T1000 (cell line): Measurements from ENCODE around the gene ALOX5AP.

Experiments
- DNase-seq: peaks from one replicate; lab custom pipeline; 2025; ENCODE audit warnings: mixed read lengths; lab: John Stamatoyannopoulos, UW

The ALOX5AP gene

DNA sequence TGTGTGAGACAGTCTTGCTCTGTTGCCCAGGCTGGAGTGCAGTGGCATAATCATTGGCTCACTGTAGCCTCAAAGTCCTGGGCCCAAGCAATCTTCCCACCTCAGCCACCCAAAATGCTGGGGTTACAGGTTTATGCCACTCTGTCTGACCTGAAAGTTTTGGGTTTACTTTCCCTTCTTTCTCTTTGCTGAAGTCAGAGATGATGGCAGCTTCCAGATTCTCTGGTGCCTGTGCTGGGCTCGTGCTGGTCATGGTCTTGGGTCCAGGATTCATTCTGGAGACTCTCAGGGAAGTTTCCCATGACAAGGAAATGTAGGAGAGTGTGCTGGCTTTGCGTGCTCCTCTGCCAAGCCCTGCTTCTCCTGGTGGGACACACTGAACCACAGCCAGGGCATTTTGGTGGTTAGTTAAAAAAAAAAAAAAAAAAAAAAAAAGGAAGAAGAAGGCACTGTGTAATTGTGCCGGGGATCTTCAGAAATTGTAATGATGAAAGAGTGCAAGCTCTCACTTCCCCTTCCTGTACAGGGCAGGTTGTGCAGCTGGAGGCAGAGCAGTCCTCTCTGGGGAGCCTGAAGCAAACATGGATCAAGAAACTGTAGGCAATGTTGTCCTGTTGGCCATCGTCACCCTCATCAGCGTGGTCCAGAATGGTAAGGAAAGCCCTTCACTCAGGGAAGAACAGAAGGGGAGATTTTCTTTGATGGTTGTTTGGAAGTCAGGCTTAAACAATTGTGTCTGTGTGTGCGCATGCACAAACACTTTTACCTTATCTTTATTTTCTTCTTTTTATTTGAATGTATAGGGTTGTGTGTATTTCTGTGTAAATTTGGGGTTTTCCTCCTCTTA is at the start of gene ALOX5AP:
ALOX5AP (plus strand) TSS at position 519 of the 847 bp plus-strand sequence; CDS start at position 582, 63 bp downstream.
- DNase-seq, result no peak

DNA sequence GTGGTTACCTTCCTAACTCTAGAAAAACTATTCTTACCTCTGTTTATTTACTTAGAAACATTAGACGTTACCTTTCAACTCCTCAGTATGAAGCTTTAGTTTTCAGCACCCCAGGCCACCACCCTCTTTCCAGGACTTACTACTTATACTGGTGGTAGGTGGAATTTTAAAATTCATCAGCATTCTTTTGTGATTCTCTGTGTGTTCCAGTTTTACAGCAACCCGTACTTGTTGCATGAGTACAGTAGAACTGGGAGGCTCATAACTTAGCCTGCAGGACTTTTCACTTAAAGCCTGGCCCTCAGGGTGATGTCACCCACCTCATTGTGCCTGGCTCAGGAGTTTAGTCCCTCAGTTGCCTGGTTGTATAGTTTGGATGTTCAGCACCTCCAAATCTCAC is 49.4 kb upstream of the ALOX5AP start:
- no peak for DNase-seq

DNA sequence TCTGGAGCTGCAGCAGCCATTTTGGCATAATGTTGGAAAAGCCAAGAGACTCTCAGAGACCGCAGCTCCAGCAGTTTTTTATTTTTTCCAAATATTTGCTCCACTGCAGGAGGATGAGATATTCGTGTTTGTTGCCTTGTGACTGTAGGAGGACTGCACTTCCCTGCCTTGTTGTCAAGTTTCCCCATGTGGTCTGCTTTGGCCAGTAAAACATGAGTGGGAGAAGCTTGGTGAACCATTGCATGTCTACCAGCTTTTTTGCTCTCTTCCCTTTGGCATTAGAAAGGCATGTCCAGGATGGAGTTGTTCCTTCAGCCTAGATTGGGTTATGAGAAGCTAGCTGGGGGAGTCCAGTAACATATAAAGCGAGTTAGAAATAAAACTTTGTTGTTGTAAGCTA is 47.7 kb upstream of the ALOX5AP start:
- no peak for DNase-seq

DNA sequence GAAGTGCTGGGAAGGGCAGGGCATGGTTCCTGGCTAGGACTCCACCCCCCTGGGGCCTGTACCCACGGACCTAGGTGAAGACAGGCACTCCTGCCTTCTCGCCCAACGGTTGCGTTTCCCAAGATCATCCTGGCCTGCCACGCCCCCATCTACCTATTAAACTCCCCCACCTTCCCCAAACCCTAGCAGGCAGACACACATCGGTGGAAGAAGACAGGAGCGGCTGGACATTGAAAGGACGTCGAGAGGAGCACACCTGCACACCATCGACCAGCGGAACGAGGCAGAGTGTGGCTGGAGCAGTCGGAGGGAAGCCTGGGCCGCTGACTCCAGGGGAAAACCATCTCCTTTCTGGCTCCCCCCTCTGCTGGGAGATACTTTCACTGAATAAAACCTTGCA is 45.6 kb upstream of the ALOX5AP start:
- DNase-seq, result no peak

DNA sequence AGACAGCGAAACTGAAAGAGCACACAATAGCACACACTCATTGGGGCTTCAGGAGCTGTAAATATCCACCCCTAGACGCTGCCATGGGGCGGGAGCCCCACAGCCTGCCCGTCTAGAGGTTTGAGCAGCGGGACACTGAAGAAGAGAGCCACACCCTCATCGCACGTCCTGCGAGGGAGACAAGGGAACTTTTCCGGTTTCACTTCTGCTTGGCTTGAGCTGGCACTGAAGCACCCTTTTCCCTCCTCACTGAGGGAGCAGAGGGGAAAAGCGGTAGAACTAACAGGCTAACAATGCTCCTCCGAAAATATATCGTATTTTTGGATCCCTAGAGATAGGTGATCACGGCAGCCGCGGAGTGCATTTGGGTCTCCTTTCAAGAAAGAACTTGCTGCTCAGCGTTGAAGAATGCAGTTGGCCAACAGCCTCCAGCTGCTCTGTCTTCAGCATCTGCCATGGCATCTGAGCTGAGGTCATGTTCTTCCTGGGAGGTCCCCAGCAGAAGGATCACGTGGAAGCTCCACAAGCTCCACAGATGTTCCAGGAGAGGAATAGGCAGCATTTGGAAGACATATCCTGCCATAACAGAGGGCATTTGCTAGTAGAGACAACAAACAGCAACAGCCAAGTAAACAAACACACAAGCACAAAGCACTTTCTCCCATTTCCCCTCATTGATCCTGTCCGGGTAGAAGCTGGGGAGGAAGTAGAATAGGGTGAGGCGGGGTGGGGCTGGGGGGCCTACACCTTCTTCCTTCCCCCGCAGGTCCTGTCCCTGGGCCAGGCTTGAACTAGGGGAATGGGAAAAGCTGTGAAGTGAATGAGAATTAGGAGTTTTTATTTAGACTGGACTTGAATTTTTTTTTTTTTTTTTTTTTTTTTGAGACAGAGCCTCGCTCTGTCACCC is 44.8 kb upstream of the ALOX5AP start:
- DNase-seq, result peak; percentile 30

DNA sequence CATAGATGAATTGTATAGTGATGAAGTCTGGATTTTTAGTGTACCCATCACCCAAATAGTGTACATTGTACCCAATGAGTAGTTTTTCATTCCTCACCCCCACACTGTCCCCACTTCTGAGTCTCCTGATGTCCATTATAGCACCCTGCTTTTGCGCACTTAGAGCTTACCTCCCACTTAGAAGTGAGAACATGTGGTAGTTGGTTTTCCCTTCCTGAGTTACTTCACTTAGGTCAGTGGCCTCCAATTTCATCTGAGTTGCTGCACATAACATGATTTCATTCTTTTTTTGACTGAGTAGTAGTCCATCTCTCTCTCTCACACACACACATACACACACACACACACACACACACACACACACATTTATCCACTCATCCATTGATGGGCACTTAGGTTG is 43.2 kb upstream of the ALOX5AP start:
- DNase-seq, result no peak

DNA sequence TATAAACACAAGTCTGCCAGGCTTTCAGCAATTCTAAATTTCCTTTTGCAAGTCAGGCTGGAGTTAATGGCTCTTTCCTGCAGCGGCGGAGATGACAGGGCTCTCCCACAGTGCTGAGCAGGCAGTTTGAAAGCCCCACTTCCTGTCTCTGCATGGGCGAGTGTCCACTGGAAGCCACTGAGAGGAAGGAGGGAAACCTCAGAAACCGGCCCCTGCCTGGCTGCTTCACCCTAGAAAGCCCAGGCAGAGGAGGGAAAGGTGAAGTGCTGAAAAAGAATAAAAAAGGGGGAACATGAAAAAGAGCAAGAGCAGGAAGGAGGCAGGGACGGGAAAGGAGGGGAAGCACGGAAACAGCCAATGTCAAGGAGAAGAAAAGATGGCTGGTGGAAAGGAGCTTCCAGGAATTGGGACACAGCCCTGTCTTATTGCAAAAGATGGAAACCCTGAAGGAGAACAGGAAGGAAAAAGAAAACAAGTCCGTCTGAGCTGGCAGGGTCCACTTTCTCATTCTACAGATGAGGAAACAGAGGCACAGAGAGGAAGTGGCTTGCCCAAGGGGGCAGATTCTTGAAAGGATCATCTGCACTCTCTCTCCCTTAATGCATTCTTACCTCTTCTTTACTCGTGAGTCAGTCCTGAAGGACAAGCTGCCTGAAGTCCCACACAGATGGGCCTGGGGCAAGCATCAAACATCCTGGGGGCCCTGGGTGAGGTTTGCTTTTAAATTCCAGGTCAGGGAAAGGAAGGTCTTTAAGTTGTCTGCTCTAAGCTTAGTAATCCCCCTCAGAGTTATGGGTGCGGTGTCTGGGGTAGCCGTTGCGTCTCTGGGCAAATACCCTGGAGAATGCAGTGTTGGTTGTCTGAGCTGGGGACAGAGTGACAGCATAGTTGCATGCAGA is 38.8 kb upstream of the ALOX5AP start:
- DNase-seq, result no peak

DNA sequence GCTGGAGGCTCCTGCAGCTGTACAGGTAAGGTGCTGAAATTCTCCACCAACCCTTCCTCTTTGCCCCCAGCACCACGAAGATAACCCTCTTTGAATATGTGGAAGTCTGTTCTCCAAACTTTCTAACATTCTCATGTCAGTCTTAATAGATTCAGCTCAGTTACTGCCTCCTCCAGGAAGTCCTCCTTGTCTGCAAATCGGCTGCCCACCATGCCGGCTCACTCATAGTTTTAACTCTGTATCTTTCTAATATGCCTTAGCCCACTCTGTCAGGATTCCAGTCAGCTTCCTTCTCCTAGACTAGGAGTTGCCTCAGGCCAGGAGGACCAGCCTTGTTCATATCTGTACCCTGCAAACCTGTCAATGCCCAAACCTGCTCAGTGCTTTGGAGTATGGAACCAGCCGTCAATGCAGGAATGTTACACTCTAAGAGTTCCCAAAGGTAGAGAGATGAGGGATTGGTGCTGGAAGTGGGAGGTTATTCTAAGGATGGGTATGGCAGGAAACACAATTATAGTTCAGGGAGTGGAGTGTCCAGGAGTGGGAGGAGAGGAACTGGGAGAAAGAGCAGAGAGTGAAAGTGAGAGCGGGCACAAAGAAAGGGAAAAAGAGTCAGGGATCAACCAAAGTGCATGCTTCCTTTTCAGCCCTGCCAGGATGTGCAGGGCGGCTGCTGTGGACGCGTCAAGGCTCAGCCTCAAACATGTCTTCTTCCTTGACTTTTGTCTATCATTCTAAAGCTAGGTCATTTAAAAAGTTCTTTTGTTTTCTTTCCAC is 38.0 kb upstream of the ALOX5AP start:
- DNase-seq, result no peak

DNA sequence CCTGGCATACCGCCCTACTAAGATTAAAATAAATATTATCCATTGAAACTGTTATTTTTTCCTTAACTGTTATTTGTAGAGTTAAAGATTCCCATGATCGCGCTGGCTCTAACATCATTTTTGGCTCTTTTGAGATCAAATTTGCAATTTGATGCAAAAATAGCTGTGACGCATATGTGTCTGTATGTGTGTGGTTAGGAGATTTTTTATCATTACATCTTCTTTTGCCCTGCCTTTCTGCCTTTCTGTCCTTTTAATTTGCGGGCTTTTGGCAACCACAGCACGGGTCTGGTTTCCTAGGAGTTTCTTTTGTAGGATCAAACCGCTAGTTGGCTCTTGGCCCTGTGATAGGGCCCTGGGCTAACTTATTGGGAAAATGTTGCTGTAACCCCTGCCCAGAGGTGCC is 37.3 kb upstream of the ALOX5AP start:
- no peak for DNase-seq

DNA sequence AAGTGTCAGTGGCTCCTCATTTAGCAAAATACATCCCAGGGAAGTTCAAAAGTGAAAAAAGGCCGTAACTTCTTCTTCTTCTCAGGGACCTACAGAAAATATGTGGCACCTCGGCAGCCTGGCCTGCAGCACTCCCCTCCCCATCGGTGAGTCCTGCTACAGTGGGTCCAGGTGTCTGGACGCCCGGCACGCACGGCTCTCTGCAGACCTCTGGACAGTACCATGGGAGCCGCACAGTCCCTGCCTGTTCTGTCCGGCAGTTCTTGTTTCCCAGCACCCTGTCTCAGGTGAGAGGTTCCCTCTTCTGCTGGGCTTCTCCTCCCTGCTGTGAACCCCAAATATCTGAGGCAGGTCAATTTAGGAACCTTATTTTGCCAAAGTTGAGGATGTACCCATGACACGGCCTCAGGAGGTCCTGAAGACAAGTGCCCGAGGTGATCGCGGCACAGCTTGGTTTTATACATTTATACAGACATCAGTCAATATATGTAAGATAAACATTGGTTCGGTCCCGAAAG is 36.8 kb upstream of the ALOX5AP start:
- no peak for DNase-seq

DNA sequence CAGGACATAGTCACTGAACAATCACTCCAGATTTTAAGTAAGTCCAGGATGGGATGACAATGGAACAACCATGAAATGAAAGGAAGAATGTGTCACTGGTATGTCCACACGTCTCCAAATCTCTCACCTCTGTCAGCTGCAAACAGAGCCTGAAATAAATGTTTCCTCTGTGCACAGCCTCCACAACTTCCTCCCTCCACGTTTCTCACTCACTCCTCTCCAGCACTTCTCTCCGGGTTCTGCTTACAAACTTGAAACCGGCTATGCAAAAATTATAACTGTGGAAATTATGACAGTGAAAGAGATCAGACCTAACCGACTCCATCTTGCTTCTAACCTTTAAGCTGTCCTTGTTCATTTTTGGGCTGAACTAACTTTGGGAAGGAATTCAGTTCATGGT is 35.0 kb upstream of the ALOX5AP start:
- DNase-seq, result no peak

DNA sequence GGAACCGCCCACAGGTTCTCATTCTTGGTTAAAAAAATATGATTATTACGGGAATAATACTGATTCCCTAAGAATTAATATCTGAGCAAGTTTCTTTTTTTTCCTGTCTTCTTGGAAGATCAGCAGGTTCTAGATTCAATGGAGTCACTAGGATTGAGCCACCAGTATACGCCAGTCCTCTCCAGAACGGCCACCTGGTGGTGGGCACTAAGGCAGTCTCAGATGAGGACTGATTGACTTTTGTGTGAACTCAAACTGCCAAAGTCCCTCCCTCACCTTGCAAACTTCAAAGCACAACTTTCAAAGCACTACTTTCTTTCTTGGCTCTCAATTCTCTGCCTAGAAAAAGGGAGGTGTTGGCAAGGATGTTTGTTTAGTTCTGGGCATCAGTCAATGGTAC is 33.3 kb upstream of the ALOX5AP start:
- DNase-seq, result no peak

DNA sequence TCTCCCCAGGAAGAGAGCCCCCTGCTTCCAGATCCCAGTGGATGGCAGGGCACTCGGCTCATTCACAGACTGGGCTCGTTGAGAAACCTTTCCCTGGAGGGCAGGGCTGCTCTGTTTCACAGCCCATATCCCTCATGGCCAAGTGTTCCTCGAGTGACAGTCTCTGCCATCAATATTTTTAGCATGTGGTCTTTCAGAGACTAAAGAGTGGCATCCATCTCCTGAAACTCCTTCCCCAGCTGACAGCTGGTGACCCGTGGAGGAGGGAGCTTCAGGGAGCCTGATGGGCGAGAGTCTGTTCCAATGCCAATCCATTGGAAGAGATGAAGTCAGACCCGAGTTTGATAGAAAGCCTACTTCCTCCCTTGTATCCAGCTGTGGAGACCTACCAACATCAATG is 30.7 kb upstream of the ALOX5AP start:
- DNase-seq, result no peak

DNA sequence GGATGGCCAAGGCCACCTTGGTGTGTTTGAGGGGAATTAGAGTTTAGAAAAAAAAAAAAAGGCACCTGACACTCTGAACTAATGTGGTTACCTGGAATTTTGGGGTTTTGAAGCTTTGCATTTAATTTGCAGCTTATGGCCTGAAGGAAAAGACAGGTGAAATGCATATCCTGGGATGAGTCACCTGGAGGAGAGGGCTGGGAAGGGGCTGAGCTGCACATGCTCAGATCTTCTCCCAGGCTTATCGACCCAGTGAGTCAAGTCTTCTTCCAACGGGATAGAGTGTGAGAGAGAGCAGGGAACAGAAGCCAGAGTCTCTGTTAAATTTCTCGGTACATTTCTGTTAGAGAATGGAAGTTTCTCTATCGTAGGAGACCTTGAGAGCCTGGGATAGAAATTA is 29.7 kb upstream of the ALOX5AP start:
- no peak for DNase-seq

DNA sequence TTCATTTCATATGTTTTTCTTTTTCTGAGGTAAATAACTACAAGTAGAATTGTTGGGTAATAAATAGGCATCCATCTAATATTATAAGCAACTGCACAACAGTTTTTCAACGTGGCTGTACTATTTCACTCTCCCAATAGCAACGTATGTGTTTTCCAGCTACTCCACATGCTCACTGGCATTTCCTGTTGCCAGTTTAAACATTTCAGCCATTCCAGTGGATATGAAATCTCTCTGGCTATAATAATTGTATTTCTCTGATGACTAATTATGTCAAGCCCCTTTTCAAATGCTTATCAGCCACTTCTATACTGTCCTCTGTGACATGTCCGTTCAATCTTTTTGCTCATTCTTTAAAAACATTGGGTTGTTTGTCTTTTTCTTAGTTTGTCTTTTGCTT is 26.8 kb upstream of the ALOX5AP start:
- no peak for DNase-seq

DNA sequence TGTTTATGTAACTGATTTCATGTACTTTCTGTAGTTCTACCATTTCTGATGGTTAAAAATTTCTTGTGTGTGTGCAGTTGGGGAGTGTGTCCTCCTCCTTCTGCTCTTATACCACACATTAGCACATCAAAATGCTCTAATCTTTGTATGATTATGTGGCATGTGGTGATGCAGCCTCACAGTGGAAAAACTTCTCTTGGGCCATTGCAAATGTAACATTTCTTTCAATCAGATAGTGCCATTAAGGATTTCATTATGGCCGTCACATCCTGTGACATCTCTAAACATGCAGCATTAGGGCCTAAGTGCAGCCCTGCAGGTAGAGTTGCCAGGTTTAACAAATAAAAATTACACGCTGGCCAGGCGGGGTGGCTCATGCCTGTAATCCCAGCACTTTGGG is 24.9 kb upstream of the ALOX5AP start:
- no peak for DNase-seq

DNA sequence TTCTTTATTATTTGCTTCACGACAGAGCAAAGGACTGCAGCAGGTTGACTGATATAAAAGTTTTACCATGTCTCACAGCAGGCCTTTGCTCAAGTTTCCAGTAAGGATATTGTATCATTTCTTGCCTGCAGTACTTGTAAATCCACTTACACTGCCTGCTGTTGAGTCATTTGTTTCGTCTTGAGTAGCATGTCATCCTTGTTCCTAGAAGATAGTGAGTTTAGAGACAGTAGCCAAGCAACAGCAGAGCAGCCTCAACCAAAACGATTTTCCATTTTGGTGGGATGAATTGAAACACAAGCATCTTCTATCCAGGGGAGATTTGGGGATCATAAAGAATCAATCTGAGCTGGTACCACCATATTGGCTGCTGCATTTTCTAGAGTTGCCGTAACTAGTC is 24.0 kb upstream of the ALOX5AP start:
- no peak for DNase-seq

DNA sequence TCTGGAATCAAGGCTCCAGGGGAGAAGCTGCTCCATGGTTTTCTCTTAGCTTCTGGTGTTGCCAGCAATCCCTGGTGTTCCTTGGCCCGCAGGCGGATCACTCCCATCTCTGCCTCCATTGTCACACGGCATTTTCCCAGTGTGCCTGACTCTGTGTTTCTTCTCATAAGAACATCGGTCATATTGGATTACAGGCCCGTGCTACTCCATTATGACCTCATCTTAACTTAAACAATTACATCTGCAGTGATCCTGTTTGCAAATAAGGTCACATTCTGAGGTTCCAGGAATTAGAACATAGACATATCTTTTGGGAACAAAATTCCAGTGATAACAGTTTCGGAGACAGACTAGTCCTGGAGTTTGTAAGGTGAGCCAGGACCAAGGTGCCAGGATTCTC is 23.5 kb upstream of the ALOX5AP start:
- DNase-seq, result no peak

DNA sequence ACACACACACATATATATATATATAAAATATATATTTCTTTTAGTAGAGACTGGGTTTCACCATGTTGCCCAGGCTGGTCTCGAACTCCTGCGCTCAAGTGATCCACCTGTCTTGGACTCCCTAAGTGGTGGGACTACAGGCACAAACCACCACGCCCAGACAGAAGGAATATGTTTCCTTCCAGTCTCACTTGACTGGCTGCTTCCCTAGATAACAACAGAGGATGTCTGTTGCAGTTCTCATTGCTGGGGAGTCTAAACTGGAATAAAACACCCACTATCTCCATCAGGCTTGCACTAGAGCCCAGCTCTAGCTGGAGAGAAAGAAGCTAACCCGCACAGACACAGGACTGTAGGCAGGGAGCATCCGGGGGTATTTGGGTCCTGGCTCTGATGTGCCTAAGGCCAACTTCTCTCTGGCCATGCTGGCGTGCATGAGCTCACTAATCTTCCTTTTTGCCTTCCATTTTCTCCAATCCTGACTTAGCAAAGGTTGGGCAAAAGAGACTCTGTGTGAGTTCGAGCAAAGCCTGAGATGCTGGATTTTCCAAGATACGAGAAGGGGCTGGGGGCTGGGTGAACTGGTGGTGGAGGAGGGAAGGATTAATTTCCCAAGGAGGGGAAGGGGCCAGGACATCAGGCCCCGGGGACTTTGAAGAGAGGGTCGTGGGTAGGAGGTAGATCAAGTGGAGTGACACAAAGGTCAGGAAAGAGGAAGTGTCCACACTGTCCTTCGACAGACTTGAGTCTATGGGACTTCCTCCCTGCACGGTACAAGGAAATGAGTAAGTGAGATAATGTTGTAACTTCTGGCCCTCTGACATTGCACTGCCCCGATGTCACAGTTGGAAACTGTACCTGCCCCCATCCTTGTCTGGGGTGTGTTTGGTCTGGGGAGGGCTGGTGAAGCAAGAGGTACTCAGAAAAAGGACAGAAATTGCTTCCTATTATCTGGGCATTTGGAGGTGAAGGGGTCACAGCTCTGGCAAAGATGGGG is 22.5 kb upstream of the ALOX5AP start:
- DNase-seq, result no peak
